ENCODE measurements around the gene CRACR2A. TPM values are rescaled to one million over a fixed set of nuclear protein-coding genes. Genes with fewer than 3 reads are reported as not detected.

CRACR2A gene
- total and polyA plus RNA-seq, 9 of the 15 experiments (the other 6 are each of a cell fraction or from before 2014, with no cell fraction given) = 2.1 to 15.1 (median 10.4) TPM

DNA sequence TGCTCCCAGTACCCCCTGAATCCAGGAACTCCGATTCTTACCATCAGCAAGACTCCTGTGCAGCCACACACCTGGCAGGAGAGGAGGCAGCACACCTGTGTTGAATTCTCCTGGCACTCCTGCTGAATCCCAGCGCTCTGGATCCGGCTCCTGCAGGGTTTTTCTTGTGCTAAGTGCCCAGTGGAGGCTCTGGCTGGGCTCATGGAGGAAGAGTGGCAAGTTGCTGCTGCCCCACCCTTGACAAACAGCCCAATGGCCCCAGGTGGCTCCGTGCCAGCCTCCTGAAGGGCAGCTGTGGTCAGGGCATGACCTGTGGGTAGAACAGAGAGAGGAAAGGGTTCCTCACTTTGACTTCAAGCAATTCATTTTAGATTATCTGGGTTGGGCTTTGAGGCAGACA, 20.0 kb downstream of the CRACR2A start:
- POLR2A ChIA-PET = no interaction called here
- no peak for FAIRE-seq
- Histone ChIP-seq H4K20me1 (replicated peaks; ENCODE audit: control insufficient read depth, insufficient read depth, low read length) (no peaks in the 10 kb centered on the region), H3K27ac (ENCODE audit: extremely low read depth, low read depth, low read length) (no peak overlapping the region), H3K27me3 (ENCODE audit: control insufficient read depth in 2 of 2, insufficient read depth in 2 of 2, low read length in 2 of 2) (no peaks in the 10 kb centered on the region), H2AFZ (ENCODE audit: low read depth, low read length) (no peak overlapping the region), H3K36me3 (ENCODE audit: control insufficient read depth, insufficient read depth, low read length) (peaks cover 11% of the 10 kb centered on the region; the same call in 1 of the 3 replicates), H3K4me2 (ENCODE audit: insufficient read depth, low read length) (no peak overlapping the region), H3K79me2 (ENCODE audit: control insufficient read depth, insufficient read depth, low read length) (no peaks in the 10 kb centered on the region), H3K9ac (ENCODE audit: insufficient read depth in 1 of 2, low read depth in 2 of 2, low read length in 2 of 2) (no peak overlapping the region), H3K4me3 (no peak overlapping the region), H3K9me3 (replicated peaks; ENCODE audit: control insufficient read depth, insufficient read depth, low read depth, low read length) (no peaks in the 10 kb centered on the region), H3K4me1 (replicated peaks in 1 of 2; ENCODE audit: control insufficient read depth in 2 of 2, insufficient read depth in 2 of 2, low read length in 2 of 2) (peaks cover 0 to 2% of the 10 kb centered on the region in 2 experiments; a peak in 2 of 5 replicates), H3K9me1 (ENCODE audit: control insufficient read depth, insufficient read depth, low read length) (no peaks in the 10 kb centered on the region)
- BruUV-seq (replicated peaks) = no TSS peak
- ATAC-seq = no peak
- no peak for DNase-seq (ENCODE audit: extremely low read depth in 1 of 4, low spot score in 3 of 4)
- CTCF ChIA-PET (ENCODE audit: low intra/inter-chr PET ratio) = no interaction called here
- TF ChIP-seq NFIC (IDR thresholded peaks at IDR 0.05) (no peak), SIRT6 (IDR thresholded peaks at IDR 0.05; ENCODE audit: low read depth, low read length) (no peak), NR2C2 (CRISPR knock-in tag; IDR thresholded peaks at IDR 0.05) (no peak), NR2C2 (tag; IDR thresholded peaks at IDR 0.05) (no peak), SREBF1 (IDR thresholded peaks at IDR 0.05; ENCODE audit: borderline replicate concordance, low read depth, low read length) (no peak), BMI1 (IDR thresholded peaks at IDR 0.05; ENCODE audit: low read length) (no peak)
- TF ChIP-seq, protein P1, sequence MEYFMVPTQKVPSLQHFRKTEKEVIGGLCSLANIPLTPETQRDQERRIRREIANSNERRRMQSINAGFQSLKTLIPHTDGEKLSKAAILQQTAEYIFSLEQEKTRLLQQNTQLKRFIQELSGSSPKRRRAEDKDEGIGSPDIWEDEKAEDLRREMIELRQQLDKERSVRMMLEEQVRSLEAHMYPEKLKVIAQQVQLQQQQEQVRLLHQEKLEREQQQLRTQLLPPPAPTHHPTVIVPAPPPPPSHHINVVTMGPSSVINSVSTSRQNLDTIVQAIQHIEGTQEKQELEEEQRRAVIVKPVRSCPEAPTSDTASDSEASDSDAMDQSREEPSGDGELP (CRISPR knock-in tag; IDR thresholded peaks at IDR 0.05; ENCODE audit: borderline replicate concordance) = no peak
- TF ChIP-seq, protein P2, sequence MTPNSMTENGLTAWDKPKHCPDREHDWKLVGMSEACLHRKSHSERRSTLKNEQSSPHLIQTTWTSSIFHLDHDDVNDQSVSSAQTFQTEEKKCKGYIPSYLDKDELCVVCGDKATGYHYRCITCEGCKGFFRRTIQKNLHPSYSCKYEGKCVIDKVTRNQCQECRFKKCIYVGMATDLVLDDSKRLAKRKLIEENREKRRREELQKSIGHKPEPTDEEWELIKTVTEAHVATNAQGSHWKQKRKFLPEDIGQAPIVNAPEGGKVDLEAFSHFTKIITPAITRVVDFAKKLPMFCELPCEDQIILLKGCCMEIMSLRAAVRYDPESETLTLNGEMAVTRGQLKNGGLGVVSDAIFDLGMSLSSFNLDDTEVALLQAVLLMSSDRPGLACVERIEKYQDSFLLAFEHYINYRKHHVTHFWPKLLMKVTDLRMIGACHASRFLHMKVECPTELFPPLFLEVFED (CRISPR knock-in tag; conservative IDR thresholded peaks at IDR 0.05) = no peak
- no CpG with 5 or more reads among the region's 4 CpGs for WGBS (ENCODE audit: insufficient coverage, low coverage, missing lambda C conversion rate)
- intact Hi-C loops (cut with micrococcal nuclease) = no loop called here
- in situ Hi-C loops (cut with MboI) = no loop called here

Data from K562 (cell line).